ENCODE results near the gene ATP9A.
"Not testable (repeated sequence)": the region's sequence is repeated elsewhere in the genome, so short reads cannot be mapped to it uniquely, and the experiment has no call there.

Gene ATP9A

DNA sequence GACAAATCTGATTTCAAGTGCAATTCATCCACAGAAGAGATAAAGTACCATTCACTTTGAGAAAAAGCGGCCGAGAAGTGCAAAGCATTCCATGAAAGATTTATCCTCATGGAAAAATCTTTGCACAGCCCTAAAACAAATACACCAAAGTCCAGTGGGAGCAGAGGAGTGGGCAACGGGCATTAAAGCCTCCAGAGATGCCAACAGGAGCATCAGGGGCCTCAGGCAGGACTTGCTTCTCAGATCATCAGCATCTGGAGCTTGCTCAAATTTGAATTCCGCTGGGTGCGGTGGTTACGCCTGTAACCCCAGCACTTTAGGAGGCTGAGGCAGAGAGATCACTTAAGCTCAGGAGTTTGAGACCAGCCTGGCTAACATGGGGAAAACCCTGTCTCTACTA is 115.0 kb downstream of the ATP9A start:
- DNase-seq = no peak

DNA sequence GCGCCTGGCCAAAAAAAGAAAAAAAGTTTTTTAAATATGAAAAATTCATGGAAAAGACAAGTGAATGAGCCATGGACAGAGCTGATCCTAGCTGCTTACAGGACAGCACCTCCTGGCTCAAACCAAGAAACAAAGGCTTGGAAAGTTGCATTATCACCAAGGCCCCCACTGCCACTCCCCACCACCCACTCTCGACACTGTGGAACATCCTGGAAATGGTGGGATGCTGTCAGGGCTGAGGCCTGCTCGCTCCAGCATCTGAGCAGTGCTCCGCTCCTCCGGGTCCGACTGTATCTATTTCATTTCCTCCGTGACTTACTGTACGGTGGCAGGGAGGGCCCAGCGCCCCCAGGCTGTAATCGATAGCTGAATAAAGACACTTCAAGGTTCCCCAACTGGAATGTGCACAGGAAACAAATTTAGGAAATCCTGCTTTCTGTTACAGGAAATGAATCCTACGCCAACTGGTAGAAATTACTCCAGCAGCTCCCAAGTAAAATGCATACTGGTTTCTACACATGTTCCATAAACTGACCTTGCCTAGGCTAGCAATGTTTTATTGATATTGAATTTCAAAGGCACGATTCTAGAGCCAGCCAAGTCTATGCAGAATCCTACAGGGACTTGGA is 116.2 kb downstream of the ATP9A start:
- no peak for DNase-seq

DNA sequence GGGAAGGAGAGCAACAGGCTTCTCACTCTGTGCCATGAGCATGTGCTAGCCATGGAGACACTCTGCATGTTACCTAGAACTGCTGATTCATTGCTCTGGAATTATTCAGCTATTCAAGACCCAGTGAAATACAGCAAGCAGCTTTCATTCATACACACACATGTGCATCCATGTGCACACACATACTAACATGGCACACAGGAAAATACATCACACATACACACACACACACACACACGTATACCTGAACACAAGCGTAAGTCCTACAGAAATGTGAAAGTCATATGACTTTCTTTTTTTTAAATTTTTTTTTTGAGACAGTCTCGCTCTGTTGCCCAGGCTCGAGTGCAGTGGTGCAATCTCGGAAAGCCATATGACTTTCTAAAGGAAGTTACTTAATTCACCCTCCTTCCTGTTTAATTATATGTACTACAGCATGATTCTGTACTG is 117.5 kb downstream of the ATP9A start:
- no peak for DNase-seq

DNA sequence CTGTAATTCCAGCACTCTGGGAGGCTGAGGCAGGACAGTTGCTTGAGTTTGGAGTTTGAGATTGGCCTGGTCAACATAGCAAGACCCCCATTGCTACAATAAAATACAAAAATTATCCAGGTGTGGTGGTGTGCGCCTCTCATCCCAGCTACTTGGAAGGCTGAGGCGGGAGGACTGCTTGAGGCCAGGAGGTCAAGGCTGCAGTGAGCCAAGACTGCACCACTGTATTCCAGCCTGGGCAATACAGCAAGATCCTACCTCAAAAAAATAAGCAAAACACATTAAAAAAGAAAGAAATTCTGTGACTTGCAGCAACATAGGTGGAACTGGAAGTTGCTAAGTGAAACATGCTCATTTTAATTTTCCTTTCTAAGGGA is 119.6 kb downstream of the ATP9A start:
- DNase-seq = no peak

DNA sequence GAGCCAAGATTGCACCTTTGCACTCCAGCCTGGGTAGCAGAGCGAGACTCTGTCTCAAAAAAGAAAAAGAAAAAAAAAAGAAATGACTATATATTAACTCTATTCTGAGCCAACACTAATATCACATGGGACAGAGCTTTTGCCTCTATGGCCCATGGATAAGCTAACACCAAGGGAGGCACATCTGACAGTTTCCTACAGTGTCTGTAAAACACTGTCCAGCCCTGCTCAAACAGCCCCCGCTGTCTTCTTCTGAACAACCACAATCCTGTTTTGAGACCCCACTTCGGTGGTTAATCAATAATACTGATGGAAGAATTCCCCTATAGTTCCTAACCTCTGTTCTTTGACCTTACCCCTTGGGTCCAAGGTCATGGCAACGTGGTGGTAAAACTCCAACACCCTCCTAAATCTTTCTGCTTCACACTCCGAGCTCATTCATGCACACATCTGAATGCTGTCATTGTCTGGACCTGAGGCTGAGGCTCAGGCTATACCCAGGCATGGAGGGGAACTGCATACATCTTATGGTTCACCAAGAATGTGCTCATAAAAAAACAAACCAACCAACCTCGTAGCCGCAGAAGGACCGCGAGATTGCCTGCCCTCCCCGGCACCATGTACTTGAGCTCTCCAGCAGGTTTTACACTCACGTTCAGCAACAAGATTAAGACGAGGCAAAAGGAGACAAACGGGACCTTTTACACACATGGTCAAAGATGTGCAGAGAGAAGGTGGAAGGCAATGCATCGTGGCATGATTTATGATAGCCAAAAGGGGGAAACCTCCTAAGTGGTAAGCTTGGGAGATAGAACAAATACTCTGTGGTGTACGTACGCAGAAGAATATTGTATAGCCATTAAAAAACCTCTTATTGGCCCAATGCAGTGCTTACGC is 120.3 kb downstream of the ATP9A start:
- no peak for DNase-seq

DNA sequence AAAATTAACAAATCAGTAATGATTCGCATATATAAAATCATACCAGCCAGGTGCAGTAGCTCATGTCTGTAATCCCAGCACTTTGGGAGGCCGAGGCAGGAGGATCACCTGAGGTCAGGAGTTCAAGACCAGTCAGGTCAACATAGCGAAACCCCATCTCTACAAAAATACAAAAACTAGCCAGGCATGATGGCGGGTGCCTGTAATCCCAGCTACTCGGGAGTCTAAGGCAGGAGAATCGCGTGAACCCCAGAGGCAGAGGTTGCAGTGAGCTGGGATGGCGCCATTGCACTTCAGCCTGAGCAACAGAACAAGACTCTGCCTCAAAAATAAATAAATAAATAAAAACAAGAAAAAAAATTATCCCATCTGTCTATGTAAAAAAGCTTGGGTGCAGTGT is 124.4 kb downstream of the ATP9A start:
- DNase-seq = not testable (repeated sequence)

GRCh38 chr20:51643390-51643789 is 124.8 kb downstream of the ATP9A start:
- DNase-seq = no peak

GRCh38 chr20:51641866-51642265 is 126.3 kb downstream of the ATP9A start:
- no peak for DNase-seq

DNA sequence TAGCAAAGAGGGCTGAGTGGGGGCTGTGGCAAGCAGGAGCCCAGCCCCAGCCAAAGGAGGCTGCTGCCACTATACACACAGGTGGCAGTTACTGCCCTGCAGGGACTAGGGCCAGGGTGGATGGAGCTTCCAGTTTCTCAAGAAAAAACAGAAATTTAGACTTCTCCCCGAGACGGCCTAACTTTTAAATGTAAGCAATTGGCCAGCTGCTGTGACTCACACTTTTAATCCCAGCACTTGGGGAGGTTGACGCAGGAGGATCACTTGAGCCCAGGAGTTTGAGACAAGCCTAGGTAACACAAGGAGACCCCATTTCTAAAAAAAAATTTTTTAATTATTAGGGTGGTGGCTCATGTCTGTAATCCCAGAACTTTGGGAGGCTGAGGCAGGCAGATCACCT is 127.4 kb downstream of the ATP9A start:
- no peak for DNase-seq

- peak; percentile 87 for DNase-seq
Observed at GRCh38 chr20:51639206-51639832, 128.9 kb downstream of the ATP9A start.

GRCh38 chr20:51637241-51637640 is 130.9 kb downstream of the ATP9A start:
- DNase-seq = no peak

DNA sequence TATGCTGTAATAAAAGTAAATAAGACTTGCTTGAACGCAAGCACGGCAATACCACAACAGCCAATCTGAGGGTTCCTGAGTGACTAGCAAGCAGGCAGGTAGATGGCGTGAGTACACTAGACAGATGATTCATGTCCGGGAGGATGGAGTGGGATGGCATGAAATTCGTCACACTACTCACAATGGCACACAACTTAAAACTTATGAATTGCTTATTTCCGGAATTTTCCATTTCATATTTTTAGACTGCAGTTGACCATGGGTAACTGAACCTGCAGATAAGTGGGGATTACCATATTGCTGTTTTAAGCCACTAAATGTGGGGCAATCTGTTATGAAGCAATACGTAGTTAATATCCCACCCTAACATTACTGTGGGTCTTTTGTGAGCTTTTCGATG is 132.1 kb downstream of the ATP9A start:
- no peak for DNase-seq

- no peak for DNase-seq
Observed at GRCh38 chr20:51635680-51636079, 132.5 kb downstream of the ATP9A start.

DNA sequence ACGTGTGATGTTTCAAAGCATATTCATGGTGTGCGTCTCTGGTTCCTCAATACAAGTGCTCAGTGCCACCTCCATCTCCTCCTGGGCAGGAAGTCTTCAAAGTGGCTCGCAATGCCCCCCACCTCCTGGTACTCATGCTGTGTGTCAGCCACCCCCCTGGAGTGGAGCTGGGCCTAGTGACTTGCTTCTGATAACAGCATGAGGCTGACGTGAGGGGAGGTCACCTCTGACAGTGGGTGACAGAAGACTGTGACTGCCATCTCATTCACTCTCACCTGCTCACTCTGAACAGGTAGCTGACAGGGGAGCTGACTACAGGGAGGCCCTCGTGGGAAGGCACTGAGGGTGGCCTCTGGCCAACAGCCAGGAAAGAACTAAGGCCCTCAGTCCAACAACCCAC is 133.3 kb downstream of the ATP9A start:
- DNase-seq = no peak

- DNase-seq = no peak
Observed at GRCh38 chr20:51634257-51634656, 133.9 kb downstream of the ATP9A start.

- no peak for DNase-seq
Observed at GRCh38 chr20:51633430-51633829, 134.8 kb downstream of the ATP9A start.

- DNase-seq = no peak
Observed at GRCh38 chr20:51631953-51632352, 136.2 kb downstream of the ATP9A start.

GRCh38 chr20:51631011-51631950 is 136.9 kb downstream of the ATP9A start:
- no peak for DNase-seq

GRCh38 chr20:51629399-51630058 is 138.7 kb downstream of the ATP9A start:
- DNase-seq = no peak

DNA sequence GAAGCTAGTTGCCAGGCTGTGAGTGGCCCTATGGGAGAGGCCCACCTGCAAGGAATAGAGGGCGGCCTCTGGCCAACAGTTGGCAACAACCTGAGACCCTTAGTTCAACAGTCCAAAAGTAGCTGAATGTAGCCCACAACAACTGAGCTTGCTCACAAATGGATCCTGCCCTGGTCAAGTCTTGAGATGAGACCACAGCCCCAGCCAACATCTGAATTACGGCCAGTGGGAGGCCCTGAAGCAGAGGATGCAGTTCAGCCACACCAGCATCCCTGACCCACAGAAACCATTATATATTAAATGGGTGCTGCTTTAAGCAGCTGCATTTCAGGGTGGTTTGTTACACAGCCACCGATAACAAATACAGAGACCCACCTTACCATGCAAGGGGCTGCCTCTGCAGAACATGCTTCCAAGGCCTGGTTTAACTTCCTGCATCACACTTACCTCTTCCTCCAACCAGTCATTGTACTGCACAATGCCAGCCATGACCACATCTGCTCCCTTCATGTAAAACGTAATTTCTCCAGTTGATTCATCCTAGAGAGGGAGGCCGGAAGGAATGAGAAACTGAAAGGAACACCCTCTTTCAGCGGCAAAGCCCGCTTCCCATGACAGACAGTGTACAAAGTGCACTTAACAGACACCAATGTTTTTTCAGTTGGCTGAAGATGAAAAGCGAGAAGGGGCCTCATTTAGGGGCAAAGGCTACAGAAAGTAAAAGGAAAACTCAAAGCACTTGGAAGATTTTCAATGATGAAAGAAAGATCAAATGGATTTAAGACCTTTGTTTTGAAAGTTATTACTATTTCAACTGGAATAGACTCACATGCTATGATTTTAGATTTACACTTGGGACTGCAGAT is 139.4 kb downstream of the ATP9A start:
- no peak for DNase-seq

- DNase-seq = no peak
Observed at GRCh38 chr20:51627586-51627985, 140.6 kb downstream of the ATP9A start.

Measured in activated CD8-positive, alpha-beta memory T cell treated with anti-CD3 and anti-CD28 coated beads for 24 hours (primary cell).